Measurements from ENCODE around the gene TMPRSS3.

Gene TMPRSS3

DNA sequence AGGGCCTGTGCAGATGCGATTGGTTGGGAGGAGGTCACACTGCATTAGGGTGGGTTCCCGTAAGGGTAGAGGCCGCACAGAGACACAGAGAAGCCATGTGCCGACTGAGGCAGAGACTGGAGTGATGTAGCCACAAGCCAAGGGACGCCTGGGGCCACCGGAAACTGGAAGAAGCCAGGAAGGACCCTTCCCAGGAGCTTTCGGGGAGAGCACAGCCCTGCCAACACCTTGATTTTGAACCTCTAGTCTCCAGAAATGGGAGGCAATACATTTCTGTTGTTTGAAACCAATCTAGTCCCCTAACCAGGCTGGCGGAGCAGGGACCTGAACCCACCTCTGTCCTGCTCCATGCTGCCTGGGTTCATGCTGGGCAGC lies 18.7 kb upstream of the TMPRSS3 start:
- no peak for TF ChIP-seq ZFX (IDR thresholded peaks at IDR 0.05)
- TF ChIP-seq, protein P1, sequence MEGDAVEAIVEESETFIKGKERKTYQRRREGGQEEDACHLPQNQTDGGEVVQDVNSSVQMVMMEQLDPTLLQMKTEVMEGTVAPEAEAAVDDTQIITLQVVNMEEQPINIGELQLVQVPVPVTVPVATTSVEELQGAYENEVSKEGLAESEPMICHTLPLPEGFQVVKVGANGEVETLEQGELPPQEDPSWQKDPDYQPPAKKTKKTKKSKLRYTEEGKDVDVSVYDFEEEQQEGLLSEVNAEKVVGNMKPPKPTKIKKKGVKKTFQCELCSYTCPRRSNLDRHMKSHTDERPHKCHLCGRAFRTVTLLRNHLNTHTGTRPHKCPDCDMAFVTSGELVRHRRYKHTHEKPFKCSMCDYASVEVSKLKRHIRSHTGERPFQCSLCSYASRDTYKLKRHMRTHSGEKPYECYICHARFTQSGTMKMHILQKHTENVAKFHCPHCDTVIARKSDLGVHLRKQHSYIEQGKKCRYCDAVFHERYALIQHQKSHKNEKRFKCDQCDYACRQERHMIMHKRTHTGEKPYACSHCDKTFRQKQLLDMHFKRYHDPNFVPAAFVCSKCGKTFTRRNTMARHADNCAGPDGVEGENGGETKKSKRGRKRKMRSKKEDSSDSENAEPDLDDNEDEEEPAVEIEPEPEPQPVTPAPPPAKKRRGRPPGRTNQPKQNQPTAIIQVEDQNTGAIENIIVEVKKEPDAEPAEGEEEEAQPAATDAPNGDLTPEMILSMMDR (conservative IDR thresholded peaks at IDR 0.05) = no peak
- H3K27ac ChIP-seq = no peak overlapping the region

DNA sequence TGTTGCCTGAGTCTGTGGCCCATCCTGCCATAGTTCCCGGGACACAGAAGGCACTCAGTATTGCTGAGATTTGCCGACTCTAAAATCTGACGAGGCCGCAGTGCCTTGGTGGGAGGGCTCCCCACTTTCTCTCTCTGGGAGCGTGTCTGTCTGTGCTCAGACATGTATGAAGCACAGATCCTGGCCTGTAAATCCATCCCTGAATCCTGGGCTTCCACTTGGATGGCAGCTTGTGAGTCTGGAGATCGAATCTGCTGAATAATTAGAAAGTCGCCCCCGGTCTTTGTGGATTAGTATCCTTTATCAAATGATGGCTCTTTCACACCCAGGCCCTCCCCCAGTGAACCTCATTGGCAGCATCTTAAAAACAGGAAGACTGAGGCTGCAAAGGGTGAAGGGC lies 18.2 kb upstream of the TMPRSS3 start:
- TF ChIP-seq, protein P1 (conservative IDR thresholded peaks at IDR 0.05) = no peak
- no peak for TF ChIP-seq ZFX (IDR thresholded peaks at IDR 0.05)
- H3K27ac ChIP-seq = no peak overlapping the region

DNA sequence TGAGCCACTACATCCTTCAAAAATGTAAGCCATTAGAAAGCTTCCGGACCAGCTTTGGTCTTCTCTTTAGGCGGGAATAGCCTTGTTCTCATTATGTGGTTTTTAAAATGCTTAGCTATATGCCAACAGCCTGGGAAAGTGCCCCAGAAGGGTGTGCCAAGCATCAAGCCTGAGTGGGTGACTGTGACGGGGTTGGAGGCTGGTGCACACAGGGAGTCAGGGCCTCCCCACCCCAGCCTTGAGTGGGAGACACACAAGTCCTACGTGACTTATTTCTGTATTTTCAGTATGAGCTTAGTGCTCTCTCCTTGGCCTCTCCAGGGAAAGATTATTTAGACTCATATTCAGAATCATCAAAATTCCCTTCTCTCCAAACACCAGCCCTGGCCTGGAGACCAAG lies 17.6 kb upstream of the TMPRSS3 start:
- no peak for TF ChIP-seq ZFX (IDR thresholded peaks at IDR 0.05)
- TF ChIP-seq, protein P1 (conservative IDR thresholded peaks at IDR 0.05) = no peak
- H3K27ac ChIP-seq = no peak overlapping the region

DNA sequence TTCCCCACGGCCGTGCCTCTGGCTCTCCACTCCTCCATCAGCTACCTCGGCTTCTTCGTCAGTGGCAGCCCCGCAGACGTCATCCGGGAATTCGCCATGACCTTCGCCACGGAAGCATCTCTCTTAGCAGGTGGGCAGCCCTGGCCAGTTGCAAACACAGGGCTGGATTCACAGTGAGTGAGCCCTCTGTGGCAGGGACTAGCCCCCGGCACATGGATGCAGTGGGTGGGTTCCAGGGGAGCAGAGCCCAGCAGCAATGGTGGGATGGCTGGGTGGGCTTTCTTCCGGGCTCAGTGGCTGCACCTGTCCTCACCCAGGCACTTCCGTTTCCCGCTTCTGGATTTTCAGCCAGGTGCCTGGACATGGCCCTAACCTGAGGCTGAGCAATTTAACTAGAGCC lies 17.2 kb upstream of the TMPRSS3 start:
- H3K27ac ChIP-seq = no peak overlapping the region
- TF ChIP-seq, protein P1 (conservative IDR thresholded peaks at IDR 0.05) = no peak
- TF ChIP-seq ZFX (IDR thresholded peaks at IDR 0.05) = no peak

DNA sequence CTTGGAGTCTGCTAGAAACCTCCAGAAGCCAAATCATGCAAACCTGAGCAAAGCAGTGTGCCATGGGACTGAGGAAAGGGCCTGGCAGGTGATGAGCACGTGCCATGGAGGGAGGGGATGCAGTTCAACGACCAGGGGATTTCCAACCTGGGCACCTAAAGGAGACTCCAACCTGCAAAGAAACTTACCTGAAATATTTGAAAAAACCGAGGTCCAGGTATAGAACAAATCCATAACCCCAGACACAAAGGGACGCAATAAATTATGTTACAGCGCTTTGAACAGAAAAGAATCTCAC lies 16.7 kb upstream of the TMPRSS3 start:
- TF ChIP-seq ZFX (IDR thresholded peaks at IDR 0.05) = no peak
- TF ChIP-seq, protein P1 (conservative IDR thresholded peaks at IDR 0.05) = no peak
- H3K27ac ChIP-seq = no peak overlapping the region

DNA sequence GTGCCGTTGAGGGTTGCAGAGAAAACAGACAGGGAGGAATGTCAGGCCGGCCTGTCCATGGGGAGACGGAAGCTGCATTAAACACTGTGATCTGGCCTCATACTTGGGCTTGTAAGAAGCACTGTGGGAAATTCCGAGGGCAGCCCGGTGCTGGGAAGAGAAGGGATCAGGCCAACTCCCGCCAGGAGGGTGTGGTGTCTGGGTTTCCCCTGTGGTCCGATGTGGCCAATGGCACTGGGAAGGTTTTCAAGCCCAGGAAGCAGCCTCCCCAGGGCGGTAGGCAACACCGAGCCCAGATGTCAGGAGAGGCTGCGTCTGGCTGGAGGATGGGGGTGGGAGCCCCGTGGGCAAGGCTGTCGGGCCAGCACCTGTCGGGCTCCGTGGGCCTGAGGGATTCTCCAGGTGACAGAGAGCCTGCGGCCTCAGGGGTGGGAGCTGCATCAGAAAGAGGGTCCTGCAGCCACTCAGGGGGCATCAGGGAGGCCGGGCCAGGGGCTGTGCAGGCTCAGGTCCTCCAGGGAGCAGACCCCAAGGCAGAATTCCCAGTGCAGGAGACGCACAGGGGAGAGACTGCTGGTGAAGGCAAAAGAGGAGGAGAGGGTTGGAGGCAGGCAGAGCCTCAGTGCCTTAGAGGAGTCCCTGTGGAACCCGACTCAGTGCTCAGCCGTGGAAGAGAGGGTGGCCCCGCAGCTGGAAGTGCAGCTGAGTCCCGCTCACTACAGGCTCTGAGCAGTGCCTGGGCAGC lies 16.2 kb upstream of the TMPRSS3 start:
- H3K27ac ChIP-seq = no peak overlapping the region
- no peak for TF ChIP-seq ZFX (IDR thresholded peaks at IDR 0.05)
- TF ChIP-seq, protein P1 (conservative IDR thresholded peaks at IDR 0.05) = no peak

DNA sequence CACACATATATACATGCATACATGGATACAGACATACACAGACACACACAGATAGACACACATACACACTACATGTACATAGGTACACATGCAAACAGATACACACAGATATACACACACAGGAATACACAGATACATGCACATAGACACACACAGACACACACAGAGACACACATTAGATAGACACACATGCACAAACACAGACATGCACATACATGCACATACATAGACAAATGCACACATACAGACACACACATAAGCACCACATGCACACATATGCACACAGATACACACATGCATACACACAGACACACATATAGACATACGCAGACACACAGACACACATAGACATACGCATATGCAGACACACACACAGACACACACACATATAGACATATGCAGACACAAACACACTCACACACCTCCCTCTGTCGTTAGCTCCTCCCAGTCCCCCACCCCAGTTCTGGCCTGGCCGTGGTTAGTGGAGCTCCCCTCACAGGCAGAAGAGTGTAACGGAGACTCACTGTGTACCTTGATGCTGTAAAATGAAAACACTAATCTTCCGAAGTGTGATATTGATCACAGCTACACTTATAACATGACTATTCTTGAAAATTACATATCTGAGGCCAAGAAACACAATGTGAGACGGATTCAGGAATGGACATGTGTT lies 15.5 kb upstream of the TMPRSS3 start:
- TF ChIP-seq, protein P1 (conservative IDR thresholded peaks at IDR 0.05) = no peak
- no peak for TF ChIP-seq ZFX (IDR thresholded peaks at IDR 0.05)
- no peak overlapping the region for H3K27ac ChIP-seq
